Activated naive CD4-positive, alpha-beta T cell treated with anti-CD3 and anti-CD28 coated beads for 36 hours (primary cell): ENCODE data around the gene CDC14A. TPM values are rescaled to one million over a fixed set of nuclear protein-coding genes. Genes with fewer than 3 reads are reported as not detected.

Source experiments
- CTCF ChIA-PET: fragments of 350-600 bp; sonication (Branson Sonifier 250); formaldehyde crosslinking; loops from one replicate; lab custom pipeline; 2021; ENCODE audit warnings: antibody characterized with exemption; lab: Charles Lee
- DNase-seq: peaks from one replicate; pipeline ENCODE4 v3.0.0-alpha.2; 2020
- H3K27ac Mint-ChIP-seq: one replicate; pipeline ENCODE4 v1.8.0; 2021; ENCODE audit warnings: mild to moderate bottlenecking, mixed read lengths
- H3K27me3 Mint-ChIP-seq: one replicate; pipeline ENCODE4 v1.8.0; 2021; ENCODE audit warnings: low read depth, mixed read lengths
- H3K36me3 Mint-ChIP-seq: one replicate; pipeline ENCODE4 v1.8.0; 2021; ENCODE audit warnings: low read depth, mixed read lengths
- H3K4me1 Mint-ChIP-seq: one replicate; pipeline ENCODE4 v1.8.0; 2021; ENCODE audit warnings: low read depth, mixed read lengths
- H3K4me3 Mint-ChIP-seq: one replicate; pipeline ENCODE4 v1.8.0; 2021; ENCODE audit warnings: mild to moderate bottlenecking, moderate library complexity, mixed read lengths
- H3K9me3 Mint-ChIP-seq: one replicate; pipeline ENCODE4 v1.8.0; 2021; ENCODE audit warnings: mixed read lengths
- intact Hi-C: fragments of 100-400 bp; cut with micrococcal nuclease; formaldehyde crosslinking; loops from one replicate; pipeline ENCODE4 v1.15.1; 2023
- total RNA-seq, 2 experiments: library from RNA; stranded (reverse); gene quantifications; one replicate each; pipeline ENCODE4 v1.2.3, GENCODE V29; 2021

Gene CDC14A
- total RNA-seq = 10 to 100 TPM; 10.1 to 13.1 TPM

DNA sequence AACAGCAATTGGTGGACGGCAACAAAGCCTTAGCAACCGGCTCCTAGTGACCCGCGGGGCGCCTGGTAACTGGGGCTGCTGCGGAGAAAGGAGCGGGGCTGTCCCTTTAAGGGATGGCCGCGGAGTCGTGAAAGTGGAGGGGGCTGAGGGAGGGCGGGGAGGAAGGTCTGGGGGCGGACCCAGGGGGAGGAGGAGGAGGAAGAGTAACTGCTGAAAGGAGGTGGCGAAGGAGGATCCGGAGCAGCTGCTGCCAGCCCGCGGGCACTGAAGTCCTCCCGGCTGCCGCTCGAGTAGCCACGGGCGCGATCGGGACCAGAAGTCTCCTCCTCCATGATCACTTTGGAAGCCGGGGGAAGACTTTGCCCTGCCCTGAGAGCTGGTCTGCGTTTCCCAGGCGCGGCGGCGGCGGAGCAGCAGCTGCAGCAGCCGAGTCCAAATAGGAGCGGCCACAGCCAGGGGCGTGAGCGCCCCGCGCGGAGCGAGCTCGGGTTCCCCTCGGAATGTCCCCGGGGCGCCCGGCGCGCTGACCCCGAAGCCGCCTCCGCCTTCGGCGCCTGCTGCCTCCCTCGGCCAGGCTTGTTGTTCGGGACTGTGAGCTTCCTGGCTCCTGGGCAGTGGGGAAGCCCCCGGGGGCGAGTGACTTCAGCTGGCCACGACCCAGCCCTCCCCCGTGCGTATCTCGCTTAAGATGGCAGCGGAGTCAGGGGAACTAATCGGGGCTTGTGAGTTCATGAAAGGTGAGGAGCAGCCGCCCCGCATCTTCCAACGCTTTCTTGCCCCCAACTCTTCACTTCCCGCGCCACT, at the start of gene CDC14A:
Gene CDC14A, plus strand, starts transcription at position 240 of the 804 bp plus-strand sequence. Its CDS starts 449 bp downstream, at position 689.
- Mint-ChIP-seq H3K9me3 (no peaks in the 10 kb centered on the region), H3K27me3 (no peaks in the 10 kb centered on the region), H3K4me3 (peak within 1 kb of the TSS; percentile 94), H3K27ac (peak within 1 kb of the TSS; percentile 97), H3K36me3 (peaks cover 16% of the 10 kb centered on the region), H3K4me1 (peaks cover 37% of the 10 kb centered on the region)
- peak; percentile 93 for DNase-seq
- CTCF ChIA-PET = interaction anchor here (0.6 to 2.8 kb wide), 15 partner anchors 9 to 111 kb away, joined by 3 to 13 read pairs (median 7); partner anchors contain the start of gene RTCA
- intact Hi-C loops = loop anchor here (1.0 to 5.0 kb wide), 8 partner anchors 25 to 885 kb away; partner anchors contain the start of genes AGL and S1PR1

GRCh38 chr1:100302739-100303138, 49.6 kb upstream of the CDC14A start:
- Mint-ChIP-seq H3K9me3 (no peaks in the 10 kb centered on the region), H3K27me3 (no peaks in the 10 kb centered on the region), H3K27ac (no peak overlapping the region), H3K4me1 (peaks cover 17% of the 10 kb centered on the region), H3K4me3 (no peak overlapping the region), H3K36me3 (no peaks in the 10 kb centered on the region)
- no peak for DNase-seq
- CTCF ChIA-PET = no interaction called here
- intact Hi-C loops = no loop called here

- Mint-ChIP-seq H3K9me3 (no peaks in the 10 kb centered on the region), H3K4me1 (peaks cover 21% of the 10 kb centered on the region), H3K4me3 (no peak overlapping the region), H3K27ac (no peak overlapping the region), H3K27me3 (no peaks in the 10 kb centered on the region), H3K36me3 (no peaks in the 10 kb centered on the region)
- CTCF ChIA-PET = no interaction called here
- DNase-seq = no peak
- intact Hi-C loops = no loop called here
Measured at GRCh38 chr1:100304227-100304626, 48.1 kb upstream of the CDC14A start.

GRCh38 chr1:100304921-100305320, 47.4 kb upstream of the CDC14A start:
- DNase-seq = no peak
- Mint-ChIP-seq H3K9me3 (peaks cover 3% of the 10 kb centered on the region), H3K36me3 (no peaks in the 10 kb centered on the region), H3K4me1 (peaks cover 16% of the 10 kb centered on the region), H3K27me3 (no peaks in the 10 kb centered on the region), H3K27ac (no peak overlapping the region), H3K4me3 (no peak overlapping the region)
- intact Hi-C loops = no loop called here
- CTCF ChIA-PET = no interaction called here

- intact Hi-C loops = no loop called here
- Mint-ChIP-seq H3K9me3 (peaks cover 5% of the 10 kb centered on the region), H3K27me3 (no peaks in the 10 kb centered on the region), H3K27ac (no peak overlapping the region), H3K36me3 (no peaks in the 10 kb centered on the region), H3K4me3 (no peak overlapping the region), H3K4me1 (peaks cover 16% of the 10 kb centered on the region)
- no peak for DNase-seq
- CTCF ChIA-PET = no interaction called here
Measured at GRCh38 chr1:100305954-100306353, 46.4 kb upstream of the CDC14A start.

DNA sequence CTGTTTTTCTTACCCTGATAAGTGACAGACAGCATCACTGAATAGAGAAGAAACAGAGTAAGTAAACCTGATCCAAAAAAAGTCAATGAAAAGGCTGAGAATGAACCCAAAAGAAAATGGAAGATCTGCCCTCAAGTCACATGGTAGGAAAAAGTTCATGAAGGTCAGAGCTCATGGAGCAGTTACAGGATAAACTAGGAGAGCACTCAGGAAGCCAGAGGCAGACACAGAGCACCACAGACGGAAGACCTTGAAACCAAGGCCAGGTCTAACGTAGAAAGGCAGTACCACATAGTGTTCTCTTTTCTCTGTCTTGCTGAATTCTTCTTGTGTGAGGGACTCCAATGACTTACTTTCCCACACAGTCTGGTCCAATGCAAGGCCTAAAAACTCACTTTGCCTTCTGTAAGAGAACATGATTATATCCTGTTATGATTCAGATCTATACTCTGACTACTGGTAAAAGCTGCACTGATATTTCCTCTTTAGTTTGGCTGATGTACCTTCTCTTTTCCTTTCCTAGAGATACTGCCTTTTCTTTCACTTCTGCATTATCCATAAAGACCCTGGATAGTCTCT, 45.5 kb upstream of the CDC14A start:
- no peaks in the 10 kb centered on the region for H3K27me3 Mint-ChIP-seq
- peaks cover 16% of the 10 kb centered on the region for H3K4me1 Mint-ChIP-seq
- no peaks in the 10 kb centered on the region for H3K36me3 Mint-ChIP-seq
- intact Hi-C loops = loop anchor here (1.0 kb wide), 1 partner anchor 44 kb away; no protein-coding TSS in a partner anchor
- CTCF ChIA-PET = interaction anchor here (1.3 kb wide), 1 partner anchor 152 kb away, joined by 5 read pairs; no protein-coding TSS in a partner anchor
- H3K9me3 Mint-ChIP-seq = peaks cover 5% of the 10 kb centered on the region
- H3K4me3 Mint-ChIP-seq = no peak overlapping the region
- DNase-seq = no peak
- no peak overlapping the region for H3K27ac Mint-ChIP-seq

DNA sequence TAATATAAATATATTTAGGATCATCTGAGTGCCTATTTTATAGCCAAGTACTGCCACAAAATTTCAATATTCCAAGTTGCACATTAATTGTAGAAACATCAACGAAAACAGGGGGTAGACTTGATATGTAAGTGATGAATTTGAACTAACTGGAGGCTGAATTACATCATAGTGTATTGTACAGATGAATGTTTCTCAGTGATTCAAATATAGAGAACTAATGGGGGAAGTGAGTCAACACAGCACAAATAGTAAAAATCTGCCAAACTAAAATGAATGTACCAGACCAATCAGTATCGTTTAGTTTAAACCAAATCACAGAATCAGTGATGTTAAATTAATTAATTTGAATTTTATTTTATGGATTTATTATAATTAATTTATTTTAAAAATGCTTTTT, 43.5 kb upstream of the CDC14A start:
- Mint-ChIP-seq H3K27me3 (no peaks in the 10 kb centered on the region), H3K4me3 (no peak overlapping the region), H3K27ac (no peak overlapping the region), H3K9me3 (peaks cover 5% of the 10 kb centered on the region), H3K36me3 (no peaks in the 10 kb centered on the region), H3K4me1 (peaks cover 16% of the 10 kb centered on the region)
- DNase-seq = no peak
- CTCF ChIA-PET = no interaction called here
- intact Hi-C loops = no loop called here

DNA sequence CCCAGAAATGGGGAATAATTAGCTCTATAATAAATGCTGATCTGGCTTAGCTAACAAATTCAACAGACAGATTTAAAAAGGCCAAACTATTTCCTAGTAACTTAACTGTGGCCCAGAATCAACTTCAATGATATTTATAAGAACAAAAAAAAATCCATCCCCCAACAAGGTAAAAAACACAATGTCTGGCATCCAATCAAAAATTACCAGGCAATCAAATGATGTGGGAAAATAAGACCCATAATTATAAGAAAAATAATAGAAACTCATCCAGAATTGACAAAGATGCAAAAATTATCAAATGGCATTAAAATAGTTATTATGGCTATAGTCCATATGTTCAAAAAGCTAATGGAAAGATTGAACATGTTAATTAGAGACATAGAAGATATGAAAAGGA, 42.4 kb upstream of the CDC14A start:
- Mint-ChIP-seq H3K4me1 (peaks cover 16% of the 10 kb centered on the region), H3K27ac (no peak overlapping the region), H3K9me3 (peaks cover 5% of the 10 kb centered on the region), H3K36me3 (no peaks in the 10 kb centered on the region), H3K4me3 (no peak overlapping the region), H3K27me3 (no peaks in the 10 kb centered on the region)
- CTCF ChIA-PET = no interaction called here
- no peak for DNase-seq
- intact Hi-C loops = no loop called here

- no peak for DNase-seq
- peaks cover 1% of the 10 kb centered on the region for H3K4me1 Mint-ChIP-seq
- peaks cover 2% of the 10 kb centered on the region for H3K36me3 Mint-ChIP-seq
- intact Hi-C loops = no loop called here
- H3K27me3 Mint-ChIP-seq = no peaks in the 10 kb centered on the region
- H3K4me3 Mint-ChIP-seq = no peak overlapping the region
- CTCF ChIA-PET = no interaction called here
- H3K27ac Mint-ChIP-seq = no peak overlapping the region
- peaks cover 22% of the 10 kb centered on the region for H3K9me3 Mint-ChIP-seq
Measured at GRCh38 chr1:100313382-100313781, 38.9 kb upstream of the CDC14A start.

DNA sequence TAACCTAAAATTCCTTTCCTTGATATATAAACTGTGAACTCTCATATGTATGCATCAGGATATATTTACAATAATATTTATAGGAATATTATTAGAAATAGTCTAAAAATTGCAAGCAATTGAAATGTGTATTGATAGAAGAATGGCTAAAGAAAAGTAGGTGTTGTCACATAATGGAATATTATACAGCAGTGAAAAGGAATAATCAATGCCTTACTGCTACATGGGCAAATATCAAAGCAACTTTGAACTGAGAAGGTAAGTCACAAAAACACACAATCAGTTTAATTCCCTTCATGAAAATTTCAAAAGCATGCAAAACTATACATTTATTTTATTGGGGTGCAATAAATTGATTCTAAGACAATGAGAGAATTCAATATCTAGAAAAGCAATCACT, 35.7 kb upstream of the CDC14A start:
- H3K27me3 Mint-ChIP-seq = no peaks in the 10 kb centered on the region
- no peaks in the 10 kb centered on the region for H3K4me1 Mint-ChIP-seq
- CTCF ChIA-PET = no interaction called here
- DNase-seq = no peak
- H3K36me3 Mint-ChIP-seq = peaks cover 7% of the 10 kb centered on the region
- H3K27ac Mint-ChIP-seq = no peak overlapping the region
- H3K9me3 Mint-ChIP-seq = peaks cover 26% of the 10 kb centered on the region
- intact Hi-C loops = no loop called here
- no peak overlapping the region for H3K4me3 Mint-ChIP-seq

DNA sequence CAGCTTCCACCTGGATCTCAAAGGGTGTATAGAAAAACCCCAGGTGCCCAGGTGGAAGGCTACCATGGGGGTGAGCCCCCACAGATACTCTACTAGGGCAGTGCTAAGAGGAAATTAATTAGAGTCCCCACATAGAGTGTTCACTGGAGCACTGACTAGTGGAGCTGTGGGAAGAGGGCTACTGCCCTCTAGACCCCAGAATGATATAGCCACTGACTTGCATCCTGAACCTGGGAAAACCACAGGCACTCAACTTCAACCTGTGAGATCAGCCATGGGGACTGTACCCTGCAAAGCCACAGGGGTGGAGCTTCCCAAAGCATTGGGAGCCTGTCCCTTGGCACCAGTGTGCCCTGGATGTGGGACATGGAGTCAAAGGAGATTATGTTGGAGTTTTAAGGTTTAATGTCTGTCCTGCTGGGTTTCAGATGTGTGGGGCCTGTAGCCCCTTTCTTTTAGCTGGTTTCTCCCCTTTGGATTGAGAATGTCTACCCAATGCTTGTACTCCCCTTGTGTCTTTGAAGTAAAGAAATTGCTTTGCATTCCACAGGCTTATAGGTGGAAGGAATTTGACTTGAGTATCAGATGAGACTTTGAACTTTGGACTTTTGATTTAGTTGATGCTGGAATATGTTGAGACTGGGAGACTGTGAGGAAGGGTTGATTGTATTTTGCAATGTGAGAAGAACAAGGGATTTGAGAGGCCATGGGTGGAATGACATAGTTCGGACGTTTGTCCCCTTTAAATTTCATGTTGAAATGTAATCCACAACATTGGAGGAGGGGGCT, 31.8 kb upstream of the CDC14A start:
- CTCF ChIA-PET = interaction anchor here (0.6 kb wide), 1 partner anchor 88 kb away, joined by 3 read pairs; no protein-coding TSS in a partner anchor
- Mint-ChIP-seq H3K4me1 (peaks cover 13% of the 10 kb centered on the region), H3K27ac (no peak overlapping the region), H3K9me3 (peaks cover 23% of the 10 kb centered on the region), H3K36me3 (peaks cover 7% of the 10 kb centered on the region), H3K27me3 (no peaks in the 10 kb centered on the region), H3K4me3 (no peak overlapping the region)
- intact Hi-C loops = no loop called here
- DNase-seq = no peak

GRCh38 chr1:100321100-100321493, 31.2 kb upstream of the CDC14A start:
- H3K4me1 Mint-ChIP-seq = peaks cover 13% of the 10 kb centered on the region
- intact Hi-C loops = no loop called here
- H3K36me3 Mint-ChIP-seq = peaks cover 7% of the 10 kb centered on the region
- no peak for DNase-seq
- H3K27ac Mint-ChIP-seq = no peak overlapping the region
- H3K4me3 Mint-ChIP-seq = no peak overlapping the region
- no peaks in the 10 kb centered on the region for H3K27me3 Mint-ChIP-seq
- CTCF ChIA-PET = interaction anchor here (0.7 kb wide), 1 partner anchor 10 kb away, joined by 3 read pairs; no protein-coding TSS in a partner anchor
- peaks cover 17% of the 10 kb centered on the region for H3K9me3 Mint-ChIP-seq
